Skeletal muscle tissue (tissue), 4 donors: Measurements from ENCODE around the gene SPAG7. TPM values are rescaled to one million over a fixed set of nuclear protein-coding genes. Genes with fewer than 3 reads are reported as not detected.

ENCODE experiments used
- H3K27ac ChIP-seq: one replicate; pipeline ENCODE4 v1.7.0; 2013; ENCODE audit warnings: mild to moderate bottlenecking, low read depth, low read length, inconsistent platforms
- H3K27me3 ChIP-seq, 3 donors: one replicate each; pipeline ENCODE4 v1.7.0; 2013; ENCODE audit warnings: low read length in 3 of 3; ENCODE audit not compliant: control insufficient read depth in 3 of 3, insufficient read depth in 3 of 3
- H3K36me3 ChIP-seq, 3 donors: one replicate each; pipeline ENCODE4 v1.7.0; 2013; ENCODE audit warnings: low read length in 3 of 3; ENCODE audit not compliant: control insufficient read depth in 3 of 3, insufficient read depth in 3 of 3
- H3K4me1 ChIP-seq, 3 donors: one replicate each; pipeline ENCODE4 v1.7.0; 2013; ENCODE audit warnings: low read length in 3 of 3, mild to moderate bottlenecking in 3 of 3; ENCODE audit not compliant: control insufficient read depth in 3 of 3, insufficient read depth in 3 of 3
- H3K4me3 ChIP-seq, 3 donors: one replicate each; pipeline ENCODE4 v1.7.0; 2013; ENCODE audit warnings: low read length in 3 of 3
- H3K9ac ChIP-seq, 3 donors: one replicate each; pipeline ENCODE4 v1.7.0; 2013; ENCODE audit warnings: low read length in 3 of 3, mild to moderate bottlenecking in 3 of 3, moderate library complexity in 2 of 3, low read depth in 1 of 3
- H3K9me3 ChIP-seq, 3 donors: one replicate each; pipeline ENCODE4 v1.7.0; 2013; ENCODE audit warnings: low read length in 3 of 3; ENCODE audit not compliant: control insufficient read depth in 3 of 3
- total RNA-seq: library from RNA; depleted of rRNA; stranded (reverse); fragments of >200 nt; gene quantifications from one replicate; pipeline ENCODE4 v1.2.3, GENCODE V29; 2014
- donor health status: Osteomylitis.

The SPAG7 gene
- total RNA-seq, 1 donor from 2014 or later = 51.7 TPM

- Histone ChIP-seq H3K36me3 (peaks cover 38 to 45% (median 41%) of the 10 kb centered on the region in 3 donors), H3K4me3 (peak overlapping the region; percentile 58 to 95 (median 68)), H3K4me1 (peaks cover 37 to 65% (median 44%) of the 10 kb centered on the region in 3 donors), H3K9me3 (no peaks in the 10 kb centered on the region), H3K27me3 (no peaks in the 10 kb centered on the region), H3K9ac (peak overlapping the region; percentile 4 to 65 (median 30)), H3K27ac (peak overlapping the region; percentile 98)
These were observed 21.2 kb downstream of the SPAG7 start for GRCh38 chr17:4946312-4946976.

GRCh38 chr17:4945944-4946280, 21.7 kb downstream of the SPAG7 start:
- H3K36me3 ChIP-seq = peaks cover 38 to 42% (median 41%) of the 10 kb centered on the region in 3 donors
- no peaks in the 10 kb centered on the region for H3K9me3 ChIP-seq
- no peaks in the 10 kb centered on the region for H3K27me3 ChIP-seq
- peak overlapping the region; percentile 58 to 95 (median 68) for H3K4me3 ChIP-seq
- peaks cover 42 to 66% (median 50%) of the 10 kb centered on the region in 3 donors for H3K4me1 ChIP-seq
- peak overlapping the region; percentile 98 for H3K27ac ChIP-seq
- H3K9ac ChIP-seq = peak overlapping the region in 2 of 3 donors; percentile 51 to 65

GRCh38 chr17:4945176-4945943, 22.3 kb downstream of the SPAG7 start:
- no peaks in the 10 kb centered on the region for H3K27me3 ChIP-seq
- H3K9me3 ChIP-seq = no peaks in the 10 kb centered on the region
- peak overlapping the region; percentile 23 to 46 (median 45) for H3K4me3 ChIP-seq
- H3K36me3 ChIP-seq = peaks cover 38 to 42% (median 41%) of the 10 kb centered on the region in 3 donors
- peak overlapping the region; percentile 43 to 65 (median 51) for H3K9ac ChIP-seq
- H3K4me1 ChIP-seq = peaks cover 42 to 66% (median 49%) of the 10 kb centered on the region in 3 donors
- peak overlapping the region; percentile 81 for H3K27ac ChIP-seq

- H3K27ac ChIP-seq = peak overlapping the region; percentile 81
- H3K4me1 ChIP-seq = peaks cover 42 to 62% (median 47%) of the 10 kb centered on the region in 3 donors
These were observed 23.0 kb downstream of the SPAG7 start for GRCh38 chr17:4944554-4945175.

GRCh38 chr17:4944163-4944553, 23.5 kb downstream of the SPAG7 start:
- Histone ChIP-seq H3K9ac (peak overlapping the region in 1 of 3 donors; percentile 51), H3K4me1 (peaks cover 43 to 67% (median 49%) of the 10 kb centered on the region in 3 donors), H3K27ac (peak overlapping the region; percentile 81), H3K36me3 (peaks cover 38 to 44% (median 41%) of the 10 kb centered on the region in 3 donors), H3K9me3 (no peaks in the 10 kb centered on the region), H3K27me3 (no peaks in the 10 kb centered on the region), H3K4me3 (no peak overlapping the region)

More at GRCh38 chr17:4944554-4945175, 23.0 kb downstream of the SPAG7 start:
- H3K27me3 ChIP-seq = no peaks in the 10 kb centered on the region
- H3K9me3 ChIP-seq = no peaks in the 10 kb centered on the region
- peak overlapping the region; percentile 16 to 53 (median 51) for H3K9ac ChIP-seq
- H3K4me3 ChIP-seq = peak overlapping the region in 1 of 3 donors; percentile 46
- H3K36me3 ChIP-seq = peaks cover 38 to 42% (median 41%) of the 10 kb centered on the region in 3 donors

- no peak overlapping the region for H3K4me3 ChIP-seq
- no peak overlapping the region for H3K27ac ChIP-seq
- no peaks in the 10 kb centered on the region for H3K27me3 ChIP-seq
- peaks cover 46 to 54% (median 46%) of the 10 kb centered on the region in 3 donors for H3K36me3 ChIP-seq
- H3K4me1 ChIP-seq = peaks cover 56 to 76% (median 59%) of the 10 kb centered on the region in 3 donors
- peak overlapping the region in 1 of 3 donors; percentile 33 for H3K9ac ChIP-seq
- no peaks in the 10 kb centered on the region for H3K9me3 ChIP-seq
These were observed 24.7 kb downstream of the SPAG7 start for GRCh38 chr17:4942760-4943508.

GRCh38 chr17:4941319-4941610, 26.4 kb downstream of the SPAG7 start:
- no peaks in the 10 kb centered on the region for H3K9me3 ChIP-seq
- peak overlapping the region; percentile 81 to 95 (median 91) for H3K4me3 ChIP-seq
- peak overlapping the region; percentile 92 for H3K27ac ChIP-seq
- no peaks in the 10 kb centered on the region for H3K27me3 ChIP-seq
- H3K4me1 ChIP-seq = peaks cover 59 to 81% (median 68%) of the 10 kb centered on the region in 3 donors
- peak overlapping the region; percentile 94 to 99 (median 98) for H3K9ac ChIP-seq
- H3K36me3 ChIP-seq = peaks cover 55 to 65% (median 59%) of the 10 kb centered on the region in 3 donors

GRCh38 chr17:4940555-4941318, 26.9 kb downstream of the SPAG7 start:
- peak overlapping the region; percentile 81 to 95 (median 91) for H3K4me3 ChIP-seq
- no peaks in the 10 kb centered on the region for H3K27me3 ChIP-seq
- peaks cover 54 to 67% (median 60%) of the 10 kb centered on the region in 3 donors for H3K36me3 ChIP-seq
- H3K9me3 ChIP-seq = no peaks in the 10 kb centered on the region
- H3K27ac ChIP-seq = peak overlapping the region; percentile 92
- peak overlapping the region; percentile 94 to 99 (median 98) for H3K9ac ChIP-seq
- H3K4me1 ChIP-seq = peaks cover 59 to 81% (median 68%) of the 10 kb centered on the region in 3 donors
